Measurements from ENCODE around the gene MAST1.

DNA sequence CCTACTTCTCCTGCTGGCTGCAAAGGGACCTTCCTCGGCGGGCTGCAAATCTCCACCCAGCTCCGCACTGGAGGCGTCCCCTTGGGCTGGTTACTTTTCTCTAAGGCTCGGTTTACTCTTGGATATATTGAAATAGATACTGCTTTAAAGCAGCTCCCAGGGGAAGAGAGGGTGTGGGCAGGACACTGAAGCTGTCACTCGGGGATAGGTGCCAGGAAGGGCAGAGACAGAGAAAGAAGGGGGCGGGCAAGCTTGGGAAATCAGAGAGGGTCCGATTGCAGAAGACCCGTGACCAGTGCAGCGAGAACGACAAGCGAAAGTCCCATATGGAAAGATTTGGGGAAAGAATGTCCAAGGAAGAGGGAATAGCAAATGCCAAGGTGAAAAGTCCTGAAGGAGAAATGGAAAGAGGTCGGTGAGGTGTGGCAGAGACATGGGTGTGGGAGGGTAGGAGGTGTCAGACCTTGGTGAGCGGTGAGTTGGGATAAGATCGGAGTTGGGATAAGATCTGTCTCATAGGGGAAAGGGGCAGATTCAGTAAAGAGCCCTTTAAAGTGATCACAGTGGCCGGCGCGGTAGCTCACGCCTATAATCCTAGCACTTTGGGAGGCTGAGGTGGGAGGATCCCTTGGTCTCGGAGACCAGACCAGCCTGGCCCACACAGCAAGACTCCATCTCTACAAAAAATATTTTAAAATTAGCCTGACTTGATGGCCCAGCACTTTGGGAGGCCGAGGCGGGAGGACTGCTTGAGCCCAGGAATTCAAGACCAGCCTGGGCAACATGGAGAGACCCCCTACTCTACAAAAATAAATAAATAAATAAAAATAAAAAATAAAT is 35.8 kb upstream of the MAST1 start:
- TF ChIP-seq, protein P1, sequence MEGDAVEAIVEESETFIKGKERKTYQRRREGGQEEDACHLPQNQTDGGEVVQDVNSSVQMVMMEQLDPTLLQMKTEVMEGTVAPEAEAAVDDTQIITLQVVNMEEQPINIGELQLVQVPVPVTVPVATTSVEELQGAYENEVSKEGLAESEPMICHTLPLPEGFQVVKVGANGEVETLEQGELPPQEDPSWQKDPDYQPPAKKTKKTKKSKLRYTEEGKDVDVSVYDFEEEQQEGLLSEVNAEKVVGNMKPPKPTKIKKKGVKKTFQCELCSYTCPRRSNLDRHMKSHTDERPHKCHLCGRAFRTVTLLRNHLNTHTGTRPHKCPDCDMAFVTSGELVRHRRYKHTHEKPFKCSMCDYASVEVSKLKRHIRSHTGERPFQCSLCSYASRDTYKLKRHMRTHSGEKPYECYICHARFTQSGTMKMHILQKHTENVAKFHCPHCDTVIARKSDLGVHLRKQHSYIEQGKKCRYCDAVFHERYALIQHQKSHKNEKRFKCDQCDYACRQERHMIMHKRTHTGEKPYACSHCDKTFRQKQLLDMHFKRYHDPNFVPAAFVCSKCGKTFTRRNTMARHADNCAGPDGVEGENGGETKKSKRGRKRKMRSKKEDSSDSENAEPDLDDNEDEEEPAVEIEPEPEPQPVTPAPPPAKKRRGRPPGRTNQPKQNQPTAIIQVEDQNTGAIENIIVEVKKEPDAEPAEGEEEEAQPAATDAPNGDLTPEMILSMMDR (IDR thresholded peaks at IDR 0.05): no peak
- TF ChIP-seq POLR2A (IDR thresholded peaks at IDR 0.05): no peak
